Nephron (organoid): ENCODE results near the gene DNASE1L3.
A peak's percentile ranks its signal among the peaks of the same experiment; 100 is the strongest.

Experiments used
- H3K27ac Mint-ChIP-seq, 3 experiments: 2 replicates each; pipeline ENCODE4 v1.8.0; 2020; ENCODE audit warnings: mixed read lengths in 3 of 3, mild to moderate bottlenecking in 2 of 3, moderate library complexity in 1 of 3
- H3K27me3 Mint-ChIP-seq: 2 replicates; pipeline ENCODE4 v1.8.0; 2021; ENCODE audit warnings: low read depth, mild to moderate bottlenecking, moderate library complexity, mixed read lengths
- H3K36me3 Mint-ChIP-seq: 2 replicates; pipeline ENCODE4 v1.8.0; 2020; ENCODE audit warnings: low read depth, mixed read lengths
- H3K4me1 Mint-ChIP-seq: 2 replicates; pipeline ENCODE4 v1.8.0; 2020; ENCODE audit warnings: mixed read lengths
- H3K4me3 Mint-ChIP-seq, 3 experiments: 2 replicates each; pipeline ENCODE4 v1.8.0; 2020; ENCODE audit warnings: mild to moderate bottlenecking in 3 of 3, mixed read lengths in 3 of 3, moderate library complexity in 2 of 3
- H3K9me3 Mint-ChIP-seq: 2 replicates; pipeline ENCODE4 v1.8.0; 2020; ENCODE audit warnings: mixed read lengths
- TF ChIP-seq, protein P1 (sequence below), 3 experiments: fragments of 200-600 bp; sonication (generic); IDR thresholded peaks; one replicate each; pipeline ENCODE4 v1.5.0; 2021; ENCODE audit warnings: antibody characterized with exemption in 3 of 3; ENCODE audit not compliant: unreplicated experiment in 3 of 3

DNASE1L3 gene

GRCh38 chr3:58193682-58194407 lies 16.9 kb downstream of the DNASE1L3 start:
- H3K4me3 Mint-ChIP-seq, result no peak overlapping the region
- TF ChIP-seq, protein P1, sequence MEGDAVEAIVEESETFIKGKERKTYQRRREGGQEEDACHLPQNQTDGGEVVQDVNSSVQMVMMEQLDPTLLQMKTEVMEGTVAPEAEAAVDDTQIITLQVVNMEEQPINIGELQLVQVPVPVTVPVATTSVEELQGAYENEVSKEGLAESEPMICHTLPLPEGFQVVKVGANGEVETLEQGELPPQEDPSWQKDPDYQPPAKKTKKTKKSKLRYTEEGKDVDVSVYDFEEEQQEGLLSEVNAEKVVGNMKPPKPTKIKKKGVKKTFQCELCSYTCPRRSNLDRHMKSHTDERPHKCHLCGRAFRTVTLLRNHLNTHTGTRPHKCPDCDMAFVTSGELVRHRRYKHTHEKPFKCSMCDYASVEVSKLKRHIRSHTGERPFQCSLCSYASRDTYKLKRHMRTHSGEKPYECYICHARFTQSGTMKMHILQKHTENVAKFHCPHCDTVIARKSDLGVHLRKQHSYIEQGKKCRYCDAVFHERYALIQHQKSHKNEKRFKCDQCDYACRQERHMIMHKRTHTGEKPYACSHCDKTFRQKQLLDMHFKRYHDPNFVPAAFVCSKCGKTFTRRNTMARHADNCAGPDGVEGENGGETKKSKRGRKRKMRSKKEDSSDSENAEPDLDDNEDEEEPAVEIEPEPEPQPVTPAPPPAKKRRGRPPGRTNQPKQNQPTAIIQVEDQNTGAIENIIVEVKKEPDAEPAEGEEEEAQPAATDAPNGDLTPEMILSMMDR (IDR thresholded peaks at IDR 0.05; ENCODE audit: unreplicated experiment in 3 of 3), result no peak
- H3K27ac Mint-ChIP-seq, result peak overlapping the region in 2 of 3 experiments; percentile 16 to 55
- peaks cover 6% of the 10 kb centered on the region for H3K27me3 Mint-ChIP-seq
- H3K9me3 Mint-ChIP-seq, result peaks cover 3% of the 10 kb centered on the region
- H3K4me1 Mint-ChIP-seq, result no peaks in the 10 kb centered on the region
- H3K36me3 Mint-ChIP-seq, result no peaks in the 10 kb centered on the region

GRCh38 chr3:58192069-58192468 lies 18.7 kb downstream of the DNASE1L3 start:
- Mint-ChIP-seq H3K36me3 (no peaks in the 10 kb centered on the region), H3K4me3 (no peak overlapping the region), H3K27ac (no peak overlapping the region), H3K27me3 (peaks cover 6% of the 10 kb centered on the region), H3K9me3 (peaks cover 3% of the 10 kb centered on the region), H3K4me1 (no peaks in the 10 kb centered on the region)
- TF ChIP-seq, protein P1 (IDR thresholded peaks at IDR 0.05; ENCODE audit: unreplicated experiment in 3 of 3), result no peak

DNA sequence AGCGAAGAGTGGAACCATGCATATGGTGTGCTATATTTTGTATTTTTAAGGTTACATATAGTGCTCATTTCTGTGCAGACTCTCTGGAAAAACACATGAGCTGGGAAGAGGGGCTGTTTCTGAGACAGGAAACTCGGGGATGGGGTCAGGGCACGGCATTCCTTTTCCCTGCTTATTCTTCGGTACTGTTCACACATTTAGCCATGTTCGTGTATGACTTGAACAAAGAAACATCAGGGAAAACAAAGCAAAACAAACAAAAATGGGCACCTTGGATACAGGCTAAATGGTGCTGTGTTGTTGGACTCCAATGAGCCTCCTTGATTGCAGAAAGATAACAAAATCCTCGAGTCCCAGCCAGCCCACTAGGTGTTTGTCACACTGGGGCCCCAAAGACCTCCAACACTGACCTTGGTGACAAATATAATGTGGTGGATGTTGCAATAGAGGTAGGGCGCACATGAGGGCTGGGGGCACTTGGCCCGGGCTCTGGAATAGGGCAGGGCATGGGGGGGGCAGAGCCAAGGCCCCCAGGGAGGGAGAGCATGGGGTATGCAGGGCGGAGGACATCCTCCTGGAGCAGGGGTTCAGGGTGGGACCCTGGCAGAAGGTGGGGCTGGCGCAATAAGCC lies 19.3 kb downstream of the DNASE1L3 start:
- Mint-ChIP-seq H3K27ac (peak overlapping the region in 1 of 3 experiments; percentile 20), H3K36me3 (no peaks in the 10 kb centered on the region)
- TF ChIP-seq, protein P1 (IDR thresholded peaks at IDR 0.05; ENCODE audit: unreplicated experiment in 3 of 3), result no peak

DNA sequence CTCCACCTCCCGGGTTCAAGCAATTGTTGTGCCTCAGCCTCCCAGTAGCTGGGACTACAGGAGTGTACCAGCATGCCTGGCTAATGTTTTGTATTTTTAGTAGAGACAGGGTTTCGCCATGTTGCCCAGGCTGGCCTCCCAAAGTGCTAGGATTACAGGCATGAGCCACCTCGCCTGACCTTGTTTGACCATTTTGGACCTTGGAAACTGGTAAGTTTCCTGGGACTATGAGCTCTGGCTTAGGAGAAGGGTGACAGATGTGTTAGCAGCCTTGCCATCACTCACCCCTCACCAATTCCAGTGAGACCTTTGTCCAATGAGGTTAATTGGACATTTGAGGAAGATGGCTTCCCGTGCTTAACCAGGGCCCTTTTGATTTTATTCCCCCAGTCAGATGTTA lies 19.9 kb downstream of the DNASE1L3 start:
- H3K9me3 Mint-ChIP-seq, result peaks cover 3% of the 10 kb centered on the region
- H3K4me1 Mint-ChIP-seq, result no peaks in the 10 kb centered on the region
- H3K27me3 Mint-ChIP-seq, result peaks cover 8% of the 10 kb centered on the region
- peak overlapping the region in 1 of 3 experiments; percentile 20 for H3K27ac Mint-ChIP-seq
- H3K36me3 Mint-ChIP-seq, result no peaks in the 10 kb centered on the region
- no peak overlapping the region for H3K4me3 Mint-ChIP-seq
- TF ChIP-seq, protein P1 (IDR thresholded peaks at IDR 0.05; ENCODE audit: unreplicated experiment in 3 of 3), result no peak

More for the DNA sequence above, 19.3 kb downstream of the DNASE1L3 start:
- Mint-ChIP-seq H3K4me3 (no peak overlapping the region), H3K27me3 (peaks cover 4% of the 10 kb centered on the region), H3K4me1 (no peaks in the 10 kb centered on the region), H3K9me3 (peaks cover 3% of the 10 kb centered on the region)

DNA sequence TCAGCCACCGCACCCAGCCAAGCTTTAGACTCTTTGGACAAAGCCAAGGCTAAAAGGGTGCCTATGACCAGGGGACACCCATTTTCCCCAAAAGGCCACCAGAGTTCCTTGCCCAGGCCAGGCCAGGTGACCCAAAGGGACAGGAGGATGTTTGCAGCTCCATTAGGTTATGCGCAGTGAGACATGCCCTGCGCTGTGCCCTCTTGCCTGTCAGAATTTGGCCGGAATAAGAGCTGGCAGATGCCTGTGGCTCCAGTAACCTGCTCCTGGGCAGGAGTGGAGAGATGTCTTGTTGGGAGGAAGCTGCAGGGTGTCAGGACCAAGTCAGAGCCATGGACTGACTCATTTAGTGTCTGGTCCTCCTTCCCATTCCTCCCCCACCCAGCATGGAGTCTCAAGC lies 20.5 kb downstream of the DNASE1L3 start:
- Mint-ChIP-seq H3K36me3 (no peaks in the 10 kb centered on the region), H3K4me3 (no peak overlapping the region), H3K27me3 (peaks cover 9% of the 10 kb centered on the region), H3K4me1 (no peaks in the 10 kb centered on the region), H3K9me3 (peaks cover 3% of the 10 kb centered on the region), H3K27ac (no peak overlapping the region)
- TF ChIP-seq, protein P1 (IDR thresholded peaks at IDR 0.05; ENCODE audit: unreplicated experiment in 3 of 3), result no peak
